K562 (cell line): ENCODE measurements around the gene SLC17A9.

ENCODE experiments used
- ARNT ChIP-seq, 2 experiments: fragments of 450-650 bp; IDR thresholded peaks; 2 replicates each; pipeline ENCODE4 v1.6.1; 2016; ENCODE audit warnings: mild to moderate bottlenecking in 1 of 2
- ATF7 ChIP-seq: fragments of 450-650 bp; IDR thresholded peaks from 2 replicates; pipeline ENCODE4 v1.7.1; 2014; ENCODE audit warnings: mild to moderate bottlenecking, moderate library complexity
- BACH1 ChIP-seq: fragments of 200-800 bp; sonication (Bioruptor generic); IDR thresholded peaks from 2 replicates; pipeline ENCODE4 v1.6.1; 2016; ENCODE audit warnings: missing genetic modification characterization, missing compliant biosample characterization
- HDAC8 ChIP-seq: fragments of 450-650 bp; IDR thresholded peaks from 2 replicates; pipeline ENCODE4 v1.6.1; 2016; ENCODE audit warnings: mild to moderate bottlenecking, missing genetic modification characterization, moderate library complexity, missing compliant biosample characterization
- MCM2 ChIP-seq: fragments of 450-650 bp; IDR thresholded peaks from 2 replicates; pipeline ENCODE4 v1.6.1; 2017; ENCODE audit warnings: low read depth, mild to moderate bottlenecking
- MIER1 ChIP-seq: fragments of 450-650 bp; IDR thresholded peaks from 2 replicates; pipeline ENCODE4 v1.6.1; 2016; ENCODE audit warnings: antibody characterized with exemption, mild to moderate bottlenecking, low read depth
- NFYB ChIP-seq: IDR thresholded peaks from 2 replicates; pipeline ENCODE4 v1.6.1; 2011; ENCODE audit warnings: mild to moderate bottlenecking, moderate library complexity; ENCODE audit not compliant: insufficient read length; ENCODE audit errors: extremely low read depth
- RFX5 ChIP-seq: IDR thresholded peaks from 2 replicates; pipeline ENCODE4 v1.6.1; 2011; ENCODE audit warnings: low read depth, mild to moderate bottlenecking, improper control_type of control experiment, low read length
- RNF2 ChIP-seq: sonication (generic); IDR thresholded peaks from 2 replicates; pipeline ENCODE4 v1.6.1; 2016
- RUNX1 ChIP-seq: sonication (generic); IDR thresholded peaks from 2 replicates; pipeline ENCODE4 v1.6.1; 2016; ENCODE audit warnings: antibody characterized with exemption, low read depth
- SRF ChIP-seq, 2 experiments: fragments of 250-450, 450-650 bp in 1 of 2; sonication (Bioruptor Pico) in 1 of 2; sonication (generic) in 1 of 2; formaldehyde crosslinking; IDR thresholded peaks; 2 replicates each; pipeline versions ENCODE4 v1.5.0 to v1.5.1; 2020 to 2022; ENCODE audit warnings: mild to moderate bottlenecking in 1 of 2, missing genetic modification reagents in 1 of 2
- STAT5A ChIP-seq: IDR thresholded peaks from 2 replicates; pipeline ENCODE4 v1.6.1; 2012; ENCODE audit warnings: low read length, inconsistent platforms, borderline replicate concordance
- ZNF77 ChIP-seq: fragments of 250-450 bp; sonication (Bioruptor Pico); IDR thresholded peaks from 2 replicates; pipeline ENCODE4 v1.5.0; 2020
- TF ChIP-seq, protein P1 (sequence below): IDR thresholded peaks from 2 replicates; pipeline ENCODE4 v1.6.1; 2016; ENCODE audit warnings: missing genetic modification characterization, missing compliant biosample characterization

DNA sequence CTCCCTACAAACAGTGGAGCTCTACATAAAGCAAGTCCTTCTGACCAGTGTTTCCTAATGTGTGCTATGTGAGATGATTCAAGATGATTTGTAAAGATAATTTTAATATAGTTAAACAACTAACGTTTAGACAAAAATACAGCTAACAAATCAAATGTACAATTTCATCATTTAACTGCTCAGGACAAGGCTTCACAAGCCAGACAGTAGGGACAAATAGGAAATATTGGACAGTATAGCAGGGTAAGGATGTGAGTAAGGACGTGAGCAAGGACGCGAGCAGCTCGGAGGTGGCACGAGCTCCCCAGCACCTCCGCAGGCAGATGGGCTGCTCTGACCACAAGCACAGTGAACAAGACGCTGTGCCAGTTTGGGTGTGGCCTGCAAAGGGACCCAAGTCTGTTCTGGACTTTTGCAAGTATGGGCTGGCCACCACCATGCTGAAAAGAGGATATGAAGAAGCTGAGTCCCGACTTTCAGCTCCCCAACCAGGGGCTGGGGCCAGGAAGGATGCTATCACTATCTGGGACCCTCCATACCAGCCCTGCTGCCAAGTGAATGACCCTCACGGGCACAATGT lies 40.7 kb upstream of the SLC17A9 start:
- TF ChIP-seq, protein P1, sequence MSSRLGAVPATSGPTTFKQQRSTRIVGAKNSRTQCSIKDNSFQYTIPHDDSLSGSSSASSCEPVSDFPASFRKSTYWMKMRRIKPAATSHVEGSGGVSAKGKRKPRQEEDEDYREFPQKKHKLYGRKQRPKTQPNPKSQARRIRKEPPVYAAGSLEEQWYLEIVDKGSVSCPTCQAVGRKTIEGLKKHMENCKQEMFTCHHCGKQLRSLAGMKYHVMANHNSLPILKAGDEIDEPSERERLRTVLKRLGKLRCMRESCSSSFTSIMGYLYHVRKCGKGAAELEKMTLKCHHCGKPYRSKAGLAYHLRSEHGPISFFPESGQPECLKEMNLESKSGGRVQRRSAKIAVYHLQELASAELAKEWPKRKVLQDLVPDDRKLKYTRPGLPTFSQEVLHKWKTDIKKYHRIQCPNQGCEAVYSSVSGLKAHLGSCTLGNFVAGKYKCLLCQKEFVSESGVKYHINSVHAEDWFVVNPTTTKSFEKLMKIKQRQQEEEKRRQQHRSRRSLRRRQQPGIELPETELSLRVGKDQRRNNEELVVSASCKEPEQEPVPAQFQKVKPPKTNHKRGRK, result no peak
- TF ChIP-seq NFYB, result no peak
- no peak for TF ChIP-seq ATF7
- no peak for TF ChIP-seq RNF2
- TF ChIP-seq MCM2, result no peak
- no peak for TF ChIP-seq STAT5A
- no peak for TF ChIP-seq BACH1 (tag)
- TF ChIP-seq RFX5, result no peak
- TF ChIP-seq SRF (CRISPR knock-in tag; IDR thresholded peaks at IDR 0.05), result no peak
- TF ChIP-seq ARNT (IDR thresholded peaks at IDR 0.05), result no peak
- no peak for TF ChIP-seq MIER1
- TF ChIP-seq HDAC8, result no peak
- no peak for TF ChIP-seq ZNF77 (CRISPR knock-in tag)
- no peak for TF ChIP-seq RUNX1
